Kidney (tissue), 14 donors: ENCODE results near the gene OR2A12. TPM values are rescaled to one million over a fixed set of nuclear protein-coding genes. Genes with fewer than 3 reads are reported as not detected.

Experiments used
- DNase-seq, 5 donors: peaks; one replicate each; pipeline ENCODE4 v3.0.0-alpha.2; 2013 to 2020
- FAIRE-seq: peaks from 2 replicates; lab custom pipeline; 2012; peaks lifted over from hg19 to GRCh38; lab: Jason Lieb, UNC
- H3K27ac ChIP-seq, 2 donors: one replicate each; pipeline ENCODE4 v1.7.0; 2013; ENCODE audit warnings: low read depth in 2 of 2, low read length in 2 of 2, inconsistent platforms in 1 of 2
- H3K27me3 ChIP-seq: one replicate; pipeline ENCODE4 v1.7.1; 2013; ENCODE audit warnings: low read length, inconsistent platforms; ENCODE audit not compliant: control insufficient read depth, insufficient read depth
- H3K36me3 ChIP-seq, 3 donors: one replicate each; pipeline versions ENCODE4 v1.7.0 to v1.7.1; 2013; ENCODE audit warnings: low read length in 3 of 3, control low read depth in 1 of 3, inconsistent platforms in 1 of 3; ENCODE audit not compliant: insufficient read depth in 3 of 3, control insufficient read depth in 2 of 3
- H3K4me1 ChIP-seq, 3 donors: one replicate each; pipeline versions ENCODE4 v1.7.0 to v1.7.1; 2013; ENCODE audit warnings: low read length in 3 of 3, inconsistent platforms in 1 of 3, low read depth in 1 of 3; ENCODE audit not compliant: control insufficient read depth in 2 of 3, insufficient read depth in 2 of 3
- H3K4me3 ChIP-seq, 3 donors: one replicate each; pipeline versions ENCODE4 v1.7.0 to v1.8.1; 2013; ENCODE audit warnings: low read length in 3 of 3, control low read depth in 1 of 3, inconsistent platforms in 1 of 3
- H3K9ac ChIP-seq, 3 donors: one replicate each; pipeline versions ENCODE4 v1.7.0 to v1.7.1; 2013; ENCODE audit warnings: low read length in 3 of 3, control low read depth in 1 of 3, inconsistent platforms in 1 of 3
- H3K9me3 ChIP-seq, 3 donors: one replicate each; pipeline versions ENCODE4 v1.7.0 to v1.7.1; 2013; ENCODE audit warnings: low read length in 3 of 3, control low read depth in 1 of 3, inconsistent platforms in 1 of 3; ENCODE audit not compliant: control insufficient read depth in 2 of 3, insufficient read depth in 1 of 3
- CTCF ChIP-seq: IDR thresholded peaks from 3 replicates; pipeline ENCODE4 v1.5.1; 2012; ENCODE audit warnings: mild to moderate bottlenecking, moderate library complexity, borderline replicate concordance; ENCODE audit not compliant: insufficient read depth; ENCODE audit errors: extremely low read depth
- intact Hi-C: fragments of 100-400 bp; cut with DNase I; formaldehyde crosslinking; loops from one replicate; pipeline ENCODE4 v1.11.1; 2022
- polyA plus RNA-seq: library from polyadenylated mRNA; stranded (reverse); fragments of 350-450 nt; fragmentation: Illumina TruSeq; extraction: RNeasy Lipid Tissue Mini Kit (QIAGEN cat#74804); gene quantifications from one replicate; pipeline ENCODE4 v1.2.3, GENCODE V29; 2014; ENCODE audit warnings: low read depth, low replicate concordance; ENCODE audit not compliant: insufficient read depth
- total RNA-seq: library from RNA; stranded (reverse); fragmentation: NEBNext Ultra II Directional; extraction: Animal tissue kit (Norgen Biotek cat#: 25700); gene quantifications from one replicate; pipeline ENCODE4 v1.2.1, GENCODE V29; 2021
- donor health status: control.
- donor health status: control.
- donor health status: control.
- donor health status: control.
- donor health status: control.
- donor health status: DM: yes; HTN: yes; CAD: no.
- donor health status: Normal renal cell carcinoma (clear cell type).

The OR2A12 gene
- total and polyA plus RNA-seq, 2 donors from 2014 or later: not detected

- H3K4me3 ChIP-seq: no peak overlapping the region
- intact Hi-C loops: no loop called here
- H3K27ac ChIP-seq: no peak overlapping the region
- H3K9me3 ChIP-seq: no peaks in the 10 kb centered on the region
- FAIRE-seq (no peak), DNase-seq (no peak)
- no peak overlapping the region for H3K9ac ChIP-seq
- TF ChIP-seq CTCF: no peak
- no peaks in the 10 kb centered on the region for H3K27me3 ChIP-seq
- H3K4me1 ChIP-seq: no peaks in the 10 kb centered on the region
- H3K36me3 ChIP-seq: no peaks in the 10 kb centered on the region
Observed at GRCh38 chr7:144105211-144105610, 19.1 kb downstream of the OR2A12 start.

- H3K4me1 ChIP-seq: no peaks in the 10 kb centered on the region
- no peak for DNase-seq
- H3K9me3 ChIP-seq: no peaks in the 10 kb centered on the region
- no peak for TF ChIP-seq CTCF
- H3K36me3 ChIP-seq: no peaks in the 10 kb centered on the region
- no peaks in the 10 kb centered on the region for H3K27me3 ChIP-seq
- no peak for FAIRE-seq
- intact Hi-C loops: no loop called here
- no peak within 1 kb of the TSS for H3K4me3 ChIP-seq
- no peak within 1 kb of the TSS for H3K27ac ChIP-seq
- no peak within 1 kb of the TSS for H3K9ac ChIP-seq
Observed at GRCh38 chr7:144109283-144109682, 23.2 kb downstream of the OR2A12 start, which contains the start of gene OR2A2. Gene OR2A2 (plus strand): TSS chr7:144109583. CDS start chr7:144109583, 0 bp downstream.

GRCh38 chr7:144110272-144110671, 24.2 kb downstream of the OR2A12 start:
- intact Hi-C loops: no loop called here
- Histone ChIP-seq H3K4me1 (no peaks in the 10 kb centered on the region), H3K4me3 (no peak overlapping the region), H3K36me3 (no peaks in the 10 kb centered on the region), H3K27ac (no peak overlapping the region), H3K9me3 (no peaks in the 10 kb centered on the region), H3K9ac (no peak overlapping the region), H3K27me3 (no peaks in the 10 kb centered on the region)
- DNase-seq: no peak
- no peak for FAIRE-seq
- TF ChIP-seq CTCF: no peak

GRCh38 chr7:144113651-144114050, 27.6 kb downstream of the OR2A12 start:
- DNase-seq (no peak), FAIRE-seq (no peak)
- H3K9me3 ChIP-seq: no peaks in the 10 kb centered on the region
- TF ChIP-seq CTCF: no peak
- no peak overlapping the region for H3K9ac ChIP-seq
- H3K27me3 ChIP-seq: no peaks in the 10 kb centered on the region
- intact Hi-C loops: no loop called here
- H3K4me3 ChIP-seq: no peak overlapping the region
- no peaks in the 10 kb centered on the region for H3K4me1 ChIP-seq
- no peak overlapping the region for H3K27ac ChIP-seq
- no peaks in the 10 kb centered on the region for H3K36me3 ChIP-seq
